GM18502 (cell line): ENCODE results near the gene JMJD6.
A peak's percentile ranks its signal among the peaks of the same experiment; 100 is the strongest.
"Not testable (repeated sequence)": the region's sequence is repeated elsewhere in the genome, so short reads cannot be mapped to it uniquely, and the experiment has no call there.

Source experiments
- ATAC-seq: cut with Tn5 transposase; IDR thresholded peaks from one replicate; pipeline ENCODE4 v1.9.1; 2021; ENCODE audit warnings: mild to moderate bottlenecking; ENCODE audit not compliant: unreplicated experiment, poor library complexity

Gene JMJD6

GRCh38 chr17:76737082-76737675 is 10.8 kb upstream of the JMJD6 start, which contains the start of gene SRSF2:
Gene SRSF2, minus strand, starts transcription at chr17:76737331. Its CDS starts 171 bp downstream, at chr17:76737160.
- peak; percentile 60 for ATAC-seq

- ATAC-seq, result peak; percentile 14
Measured at GRCh38 chr17:76736349-76737081, 10.1 kb upstream of the JMJD6 start.

GRCh38 chr17:76735586-76736348 is 9.4 kb upstream of the JMJD6 start:
- no peak for ATAC-seq

GRCh38 chr17:76735006-76735405 is 8.6 kb upstream of the JMJD6 start:
- ATAC-seq, result no peak

- no peak for ATAC-seq
Measured at GRCh38 chr17:76734080-76734840, 7.9 kb upstream of the JMJD6 start.

- no peak for ATAC-seq
Measured at GRCh38 chr17:76733618-76733957, 7.2 kb upstream of the JMJD6 start.

- no peak for ATAC-seq
Measured at GRCh38 chr17:76732734-76733617, 6.6 kb upstream of the JMJD6 start.

- not testable (repeated sequence) for ATAC-seq
Measured at GRCh38 chr17:76731800-76732733, 5.7 kb upstream of the JMJD6 start.

- no peak for ATAC-seq
Measured at GRCh38 chr17:76727745-76728456, 1.5 kb upstream of the JMJD6 start.

GRCh38 chr17:76726776-76727718 is 641 bp upstream of the JMJD6 start, which contains the start of gene METTL23:
Gene METTL23, plus strand, starts transcription at chr17:76726839. Its CDS starts 2,872 bp downstream, at chr17:76729711.
- ATAC-seq, result peak; percentile 43

- ATAC-seq, result peak; percentile 25
Measured at GRCh38 chr17:76725580-76726230, 701 bp downstream of the JMJD6 start.

GRCh38 chr17:76723812-76724211 is 2.6 kb downstream of the JMJD6 start:
- no peak for ATAC-seq

- not testable (repeated sequence) for ATAC-seq
Measured at GRCh38 chr17:76722977-76723376, 3.4 kb downstream of the JMJD6 start.

- ATAC-seq, result no peak
Measured at GRCh38 chr17:76722279-76722678, 4.1 kb downstream of the JMJD6 start.

- no peak for ATAC-seq
Measured at GRCh38 chr17:76721463-76721862, 4.9 kb downstream of the JMJD6 start.

- no peak for ATAC-seq
Measured at GRCh38 chr17:76720941-76721340, 5.5 kb downstream of the JMJD6 start.
